ENCODE measurements around the gene NCKAP5.

NCKAP5 gene

DNA sequence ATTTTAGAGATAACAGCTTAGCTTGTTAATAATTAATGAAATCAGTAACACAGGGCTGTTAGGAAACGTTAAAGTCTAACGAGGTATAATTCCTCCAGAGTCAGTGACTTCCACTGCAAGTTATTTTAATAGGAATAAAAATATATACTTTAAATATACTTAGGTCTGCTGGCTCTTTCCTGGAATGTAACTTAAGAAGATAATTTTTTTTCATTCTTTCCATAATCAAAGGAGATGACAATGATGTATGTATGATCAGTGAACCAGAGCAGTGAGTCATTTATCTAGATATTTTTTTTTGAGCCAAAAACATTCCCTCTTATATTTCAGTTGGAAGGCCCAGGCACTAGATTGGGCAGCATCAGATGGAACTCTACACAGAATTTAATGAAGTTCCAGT lies 794.1 kb downstream of the NCKAP5 start:
- TF ChIP-seq YY1 (IDR thresholded peaks at IDR 0.05; ENCODE audit: insufficient read depth, insufficient read length) (no peak), SUZ12 (IDR thresholded peaks at IDR 0.05; ENCODE audit: extremely low read depth, insufficient read depth, insufficient read length) (no peak), ZNF274 (IDR thresholded peaks at IDR 0.05; ENCODE audit: low read depth, low read length) (no peak)
- Histone ChIP-seq H3K36me3 (ENCODE audit: insufficient read depth, insufficient read length, low read length) (no peaks in the 10 kb centered on the region), H3K4me3 (ENCODE audit: insufficient read length, low read depth) (no peak overlapping the region), H3K4me1 (ENCODE audit: insufficient read depth, insufficient read length) (no peaks in the 10 kb centered on the region), H3K27me3 (ENCODE audit: insufficient read depth, insufficient read length) (no peaks in the 10 kb centered on the region), H3K9ac (ENCODE audit: insufficient read length, low read depth) (no peak overlapping the region), H3K9me3 (ENCODE audit: insufficient read depth, low read length) (peaks cover 7% of the 10 kb centered on the region; the same call in 1 of the 2 replicates)
- no peak for DNase-seq (ENCODE audit: low read depth, low spot score)

DNA sequence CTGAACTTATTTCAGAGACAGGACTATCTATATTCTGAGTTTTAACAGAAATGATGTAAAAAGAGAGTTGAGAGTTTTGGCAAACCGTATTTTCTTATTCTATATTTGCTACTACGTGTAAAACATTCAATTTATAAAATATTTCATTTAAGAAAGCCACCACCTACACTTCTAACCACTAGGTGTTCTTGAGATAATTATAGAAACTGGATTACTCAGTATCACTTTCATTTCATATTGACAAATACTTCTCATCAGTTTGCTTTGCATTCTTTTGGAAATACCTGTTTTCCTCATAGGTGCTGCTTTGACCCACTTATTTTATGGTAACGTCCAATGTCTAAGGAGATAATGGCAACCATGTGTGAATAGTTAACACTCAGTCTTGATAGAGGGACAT lies 794.9 kb downstream of the NCKAP5 start:
- TF ChIP-seq SUZ12 (IDR thresholded peaks at IDR 0.05; ENCODE audit: extremely low read depth, insufficient read depth, insufficient read length), result no peak
- no peak for TF ChIP-seq YY1 (IDR thresholded peaks at IDR 0.05; ENCODE audit: insufficient read depth, insufficient read length)
- TF ChIP-seq ZNF274 (IDR thresholded peaks at IDR 0.05; ENCODE audit: low read depth, low read length), result no peak
- H3K4me1 ChIP-seq (ENCODE audit: insufficient read depth, insufficient read length), result no peaks in the 10 kb centered on the region
- peaks cover 7% of the 10 kb centered on the region; the same call in 1 of the 2 replicates for H3K9me3 ChIP-seq (ENCODE audit: insufficient read depth, low read length)
- no peaks in the 10 kb centered on the region for H3K27me3 ChIP-seq (ENCODE audit: insufficient read depth, insufficient read length)
- no peaks in the 10 kb centered on the region for H3K36me3 ChIP-seq (ENCODE audit: insufficient read depth, insufficient read length, low read length)
- H3K9ac ChIP-seq (ENCODE audit: insufficient read length, low read depth), result no peak overlapping the region
- no peak for DNase-seq (ENCODE audit: low read depth, low spot score)
- no peak overlapping the region for H3K4me3 ChIP-seq (ENCODE audit: insufficient read length, low read depth)

DNA sequence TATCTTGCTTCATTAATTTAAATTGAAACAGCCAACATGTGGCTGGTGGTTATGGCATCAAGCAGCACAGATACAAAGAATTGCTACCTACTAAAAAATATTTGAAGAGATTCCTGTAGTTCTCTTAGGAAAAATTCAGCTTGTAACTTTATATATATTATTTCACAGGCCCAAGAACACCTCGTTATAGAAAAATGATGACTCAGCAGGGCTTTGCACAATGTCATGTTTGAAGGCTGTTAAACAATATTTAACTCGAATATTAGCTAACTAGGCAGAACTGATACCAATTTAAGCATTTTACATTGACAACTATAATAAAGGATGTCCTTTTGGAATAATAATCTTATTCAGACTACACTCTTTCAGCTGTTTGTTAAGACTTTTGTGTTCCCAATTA lies 795.9 kb downstream of the NCKAP5 start:
- no peak overlapping the region for H3K4me3 ChIP-seq (ENCODE audit: insufficient read length, low read depth)
- DNase-seq (ENCODE audit: low read depth, low spot score), result no peak
- no peaks in the 10 kb centered on the region for H3K27me3 ChIP-seq (ENCODE audit: insufficient read depth, insufficient read length)
- no peak overlapping the region for H3K9ac ChIP-seq (ENCODE audit: insufficient read length, low read depth)
- TF ChIP-seq YY1 (IDR thresholded peaks at IDR 0.05; ENCODE audit: insufficient read depth, insufficient read length), result no peak
- TF ChIP-seq SUZ12 (IDR thresholded peaks at IDR 0.05; ENCODE audit: extremely low read depth, insufficient read depth, insufficient read length), result no peak
- no peak for TF ChIP-seq ZNF274 (IDR thresholded peaks at IDR 0.05; ENCODE audit: low read depth, low read length)
- no peaks in the 10 kb centered on the region for H3K4me1 ChIP-seq (ENCODE audit: insufficient read depth, insufficient read length)
- no peaks in the 10 kb centered on the region for H3K36me3 ChIP-seq (ENCODE audit: insufficient read depth, insufficient read length, low read length)
- H3K9me3 ChIP-seq (ENCODE audit: insufficient read depth, low read length), result peaks cover 7% of the 10 kb centered on the region; the same call in 1 of the 2 replicates

DNA sequence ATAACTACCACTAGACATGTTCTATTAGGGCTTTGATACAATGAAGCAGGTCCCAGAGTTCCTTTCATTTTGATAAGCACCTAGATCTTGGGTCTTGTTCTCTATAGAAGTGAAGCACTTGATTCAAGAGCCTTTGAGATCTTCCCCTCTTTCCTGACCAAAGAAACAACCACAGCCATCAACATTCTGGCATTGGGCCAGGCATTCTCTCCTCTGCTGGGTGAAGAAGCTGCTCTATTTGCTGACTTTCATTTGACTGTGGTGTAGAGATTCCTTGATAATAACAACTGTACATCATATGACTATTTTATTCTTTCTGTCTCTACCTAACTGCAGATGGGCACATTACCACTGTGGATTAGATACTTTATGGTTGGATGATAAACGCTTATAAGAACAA lies 801.7 kb downstream of the NCKAP5 start:
- no peak for DNase-seq (ENCODE audit: low read depth, low spot score)
- TF ChIP-seq SUZ12 (IDR thresholded peaks at IDR 0.05; ENCODE audit: extremely low read depth, insufficient read depth, insufficient read length) (no peak), ZNF274 (IDR thresholded peaks at IDR 0.05; ENCODE audit: low read depth, low read length) (no peak), YY1 (IDR thresholded peaks at IDR 0.05; ENCODE audit: insufficient read depth, insufficient read length) (no peak)

DNA sequence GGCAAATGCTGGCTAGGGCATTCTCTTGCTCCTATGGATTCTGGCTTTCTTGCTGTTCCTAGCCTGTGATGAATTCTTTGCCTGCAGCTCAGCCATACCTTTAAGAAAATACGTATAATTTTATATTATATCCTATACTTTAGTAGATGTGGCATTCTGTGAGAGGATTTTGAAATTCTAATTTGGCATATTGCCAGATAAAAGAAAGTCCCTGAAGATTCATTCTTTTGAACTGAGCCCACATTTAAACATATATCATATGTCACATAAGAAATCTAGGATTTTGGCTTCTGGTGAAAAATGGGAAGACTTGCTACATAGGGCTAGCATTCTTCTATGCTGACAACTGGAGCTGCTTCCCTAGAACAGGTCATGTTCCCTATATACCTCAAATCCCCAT lies 806.8 kb downstream of the NCKAP5 start:
- no peak overlapping the region for H3K4me3 ChIP-seq (ENCODE audit: insufficient read length, low read depth)
- H3K27me3 ChIP-seq (ENCODE audit: insufficient read depth, insufficient read length), result no peaks in the 10 kb centered on the region
- H3K36me3 ChIP-seq (ENCODE audit: insufficient read depth, insufficient read length, low read length), result no peaks in the 10 kb centered on the region
- no peaks in the 10 kb centered on the region for H3K4me1 ChIP-seq (ENCODE audit: insufficient read depth, insufficient read length)
- peaks cover 6% of the 10 kb centered on the region; the same call in 1 of the 2 replicates for H3K9me3 ChIP-seq (ENCODE audit: insufficient read depth, low read length)
- no peak overlapping the region for H3K9ac ChIP-seq (ENCODE audit: insufficient read length, low read depth)
- no peak for TF ChIP-seq YY1 (IDR thresholded peaks at IDR 0.05; ENCODE audit: insufficient read depth, insufficient read length)
- TF ChIP-seq ZNF274 (IDR thresholded peaks at IDR 0.05; ENCODE audit: low read depth, low read length), result no peak
- no peak for TF ChIP-seq SUZ12 (IDR thresholded peaks at IDR 0.05; ENCODE audit: extremely low read depth, insufficient read depth, insufficient read length)
- no peak for DNase-seq (ENCODE audit: low read depth, low spot score)

More for the DNA sequence above, 801.7 kb downstream of the NCKAP5 start:
- H3K4me3 ChIP-seq (ENCODE audit: insufficient read length, low read depth), result no peak overlapping the region
- no peaks in the 10 kb centered on the region for H3K27me3 ChIP-seq (ENCODE audit: insufficient read depth, insufficient read length)
- H3K9ac ChIP-seq (ENCODE audit: insufficient read length, low read depth), result no peak overlapping the region
- peaks cover 7% of the 10 kb centered on the region; the same call in 1 of the 2 replicates for H3K9me3 ChIP-seq (ENCODE audit: insufficient read depth, low read length)
- H3K4me1 ChIP-seq (ENCODE audit: insufficient read depth, insufficient read length), result no peaks in the 10 kb centered on the region
- no peaks in the 10 kb centered on the region for H3K36me3 ChIP-seq (ENCODE audit: insufficient read depth, insufficient read length, low read length)

DNA sequence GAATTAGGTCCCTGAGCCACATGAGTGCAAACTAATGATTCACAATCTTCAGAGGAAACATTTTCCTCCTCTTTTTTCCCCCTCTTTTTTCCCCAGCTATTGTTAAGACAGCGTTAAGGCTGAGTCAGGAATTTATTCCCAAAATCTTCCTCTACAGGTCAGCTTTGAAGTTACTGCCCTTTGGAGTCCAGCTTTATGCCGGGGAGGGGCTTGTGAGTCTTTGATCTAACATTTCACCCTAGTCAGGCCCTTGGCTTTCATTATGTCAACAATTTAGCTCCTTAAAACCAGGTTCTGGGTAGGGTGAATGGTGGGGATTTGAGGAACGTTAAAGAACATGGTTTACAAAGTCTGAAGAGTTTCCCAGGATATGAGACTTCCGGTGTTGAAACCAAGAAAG lies 807.3 kb downstream of the NCKAP5 start:
- Histone ChIP-seq H3K4me1 (ENCODE audit: insufficient read depth, insufficient read length) (no peaks in the 10 kb centered on the region), H3K27me3 (ENCODE audit: insufficient read depth, insufficient read length) (no peaks in the 10 kb centered on the region), H3K4me3 (ENCODE audit: insufficient read length, low read depth) (no peak overlapping the region), H3K36me3 (ENCODE audit: insufficient read depth, insufficient read length, low read length) (no peaks in the 10 kb centered on the region), H3K9me3 (ENCODE audit: insufficient read depth, low read length) (peaks cover 6% of the 10 kb centered on the region; the same call in 1 of the 2 replicates), H3K9ac (ENCODE audit: insufficient read length, low read depth) (no peak overlapping the region)
- TF ChIP-seq ZNF274 (IDR thresholded peaks at IDR 0.05; ENCODE audit: low read depth, low read length), result no peak
- TF ChIP-seq YY1 (IDR thresholded peaks at IDR 0.05; ENCODE audit: insufficient read depth, insufficient read length), result no peak
- TF ChIP-seq SUZ12 (IDR thresholded peaks at IDR 0.05; ENCODE audit: extremely low read depth, insufficient read depth, insufficient read length), result no peak
- DNase-seq (ENCODE audit: low read depth, low spot score), result no peak

DNA sequence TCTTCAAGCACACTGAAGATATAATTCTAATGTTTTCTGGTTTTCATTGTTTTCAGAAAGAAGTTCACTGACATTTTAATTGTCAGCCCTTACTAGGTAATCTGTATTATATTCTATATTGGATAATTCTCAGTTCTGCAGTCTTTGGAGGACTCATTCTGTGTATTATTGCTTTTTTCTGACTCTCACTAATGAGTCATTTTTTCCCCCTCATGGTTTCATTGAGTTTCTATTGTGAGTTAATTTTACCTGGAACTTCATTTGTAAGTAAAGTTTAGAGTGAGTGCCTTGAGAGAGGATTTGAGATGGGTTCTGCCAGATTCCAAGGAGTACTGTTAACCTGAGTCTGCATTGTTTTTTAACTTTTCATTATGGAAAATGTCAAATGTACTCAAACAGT lies 807.9 kb downstream of the NCKAP5 start:
- Histone ChIP-seq H3K9me3 (ENCODE audit: insufficient read depth, low read length) (peaks cover 6% of the 10 kb centered on the region; the same call in 1 of the 2 replicates), H3K9ac (ENCODE audit: insufficient read length, low read depth) (no peak overlapping the region), H3K27me3 (ENCODE audit: insufficient read depth, insufficient read length) (no peaks in the 10 kb centered on the region), H3K36me3 (ENCODE audit: insufficient read depth, insufficient read length, low read length) (no peaks in the 10 kb centered on the region), H3K4me3 (ENCODE audit: insufficient read length, low read depth) (no peak overlapping the region), H3K4me1 (ENCODE audit: insufficient read depth, insufficient read length) (no peaks in the 10 kb centered on the region)
- no peak for DNase-seq (ENCODE audit: low read depth, low spot score)
- TF ChIP-seq ZNF274 (IDR thresholded peaks at IDR 0.05; ENCODE audit: low read depth, low read length) (no peak), SUZ12 (IDR thresholded peaks at IDR 0.05; ENCODE audit: extremely low read depth, insufficient read depth, insufficient read length) (no peak), YY1 (IDR thresholded peaks at IDR 0.05; ENCODE audit: insufficient read depth, insufficient read length) (no peak)

All from NT2/D1 (cell line).